ENCODE measurements around the gene ARHGAP22. TPM values are rescaled to one million over a fixed set of nuclear protein-coding genes. Genes with fewer than 3 reads are reported as not detected.

ARHGAP22 gene
- total and polyA plus RNA-seq, 2 donors (not counting 1 experiment from before 2014, with no cell fraction given): 10.4 to 75.5 TPM

GRCh38 chr10:48467669-48468068 lies 137.2 kb downstream of the ARHGAP22 start:
- H3K27ac ChIP-seq (ENCODE audit: insufficient read depth, low read length): no peak overlapping the region
- H3K79me2 ChIP-seq (ENCODE audit: control insufficient read depth, insufficient read depth, low read length): peaks cover 30% of the 10 kb centered on the region
- H3K4me2 ChIP-seq (ENCODE audit: extremely low read depth, insufficient read depth, low read length): no peak overlapping the region
- no peak for TF ChIP-seq EZH2 (IDR thresholded peaks at IDR 0.05; ENCODE audit: low read length, missing control alignments)
- TF ChIP-seq CTCF (conservative IDR thresholded peaks at IDR 0.05 in 1 of 2, IDR thresholded peaks at IDR 0.05 in 1 of 2; ENCODE audit: low read depth in 1 of 2, low read length in 2 of 2): no peak
- no peaks in the 10 kb centered on the region for H3K27me3 ChIP-seq (ENCODE audit: control insufficient read depth, insufficient read depth, low read length)
- DNase-seq (ENCODE audit: low read depth in 2 of 2): no peak
- H3K36me3 ChIP-seq (ENCODE audit: control insufficient read depth, insufficient read depth, low read length): no peaks in the 10 kb centered on the region
- no peak overlapping the region for H2AFZ ChIP-seq (ENCODE audit: low read length)
- H3K4me3 ChIP-seq (replicated peaks in 1 of 4; ENCODE audit: control extremely low read depth in 1 of 4, insufficient read depth in 1 of 4, low read depth in 3 of 4, low read length in 4 of 4): no peak overlapping the region
- H3K4me1 ChIP-seq (ENCODE audit: control insufficient read depth, extremely low read depth, insufficient read depth, low read length): peaks cover 4% of the 10 kb centered on the region
- H4K20me1 ChIP-seq (ENCODE audit: control insufficient read depth, extremely low read depth, insufficient read depth, low read length): no peaks in the 10 kb centered on the region
- no peak overlapping the region for H3K9ac ChIP-seq (ENCODE audit: insufficient read depth, low read length)
- no peaks in the 10 kb centered on the region for H3K9me3 ChIP-seq (ENCODE audit: control insufficient read depth, insufficient read depth, low read depth, low read length)

GRCh38 chr10:48466611-48467240 lies 138.1 kb downstream of the ARHGAP22 start:
- Histone ChIP-seq H3K4me2 (ENCODE audit: extremely low read depth, insufficient read depth, low read length) (peak overlapping the region; percentile 63), H4K20me1 (ENCODE audit: control insufficient read depth, extremely low read depth, insufficient read depth, low read length) (no peaks in the 10 kb centered on the region), H3K9me3 (ENCODE audit: control insufficient read depth, insufficient read depth, low read depth, low read length) (no peaks in the 10 kb centered on the region), H2AFZ (ENCODE audit: low read length) (no peak overlapping the region), H3K79me2 (ENCODE audit: control insufficient read depth, insufficient read depth, low read length) (peaks cover 27% of the 10 kb centered on the region), H3K36me3 (ENCODE audit: control insufficient read depth, insufficient read depth, low read length) (no peaks in the 10 kb centered on the region), H3K27me3 (ENCODE audit: control insufficient read depth, insufficient read depth, low read length) (no peaks in the 10 kb centered on the region), H3K9ac (ENCODE audit: insufficient read depth, low read length) (no peak overlapping the region), H3K27ac (ENCODE audit: insufficient read depth, low read length) (no peak overlapping the region), H3K4me1 (ENCODE audit: control insufficient read depth, extremely low read depth, insufficient read depth, low read length) (peaks cover 4% of the 10 kb centered on the region), H3K4me3 (replicated peaks in 1 of 4; ENCODE audit: control extremely low read depth in 1 of 4, insufficient read depth in 1 of 4, low read depth in 3 of 4, low read length in 4 of 4) (no peak overlapping the region)
- no peak for DNase-seq (ENCODE audit: low read depth in 2 of 2)
- no peak for TF ChIP-seq CTCF (conservative IDR thresholded peaks at IDR 0.05 in 1 of 2, IDR thresholded peaks at IDR 0.05 in 1 of 2; ENCODE audit: low read depth in 1 of 2, low read length in 2 of 2)
- TF ChIP-seq EZH2 (IDR thresholded peaks at IDR 0.05; ENCODE audit: low read length, missing control alignments): no peak

GRCh38 chr10:48465860-48466521 lies 138.9 kb downstream of the ARHGAP22 start:
- Histone ChIP-seq H3K79me2 (ENCODE audit: control insufficient read depth, insufficient read depth, low read length) (peaks cover 23% of the 10 kb centered on the region), H3K27me3 (ENCODE audit: control insufficient read depth, insufficient read depth, low read length) (no peaks in the 10 kb centered on the region), H3K4me1 (ENCODE audit: control insufficient read depth, extremely low read depth, insufficient read depth, low read length) (peaks cover 2% of the 10 kb centered on the region), H3K4me3 (replicated peaks in 1 of 4; ENCODE audit: control extremely low read depth in 1 of 4, insufficient read depth in 1 of 4, low read depth in 3 of 4, low read length in 4 of 4) (no peak overlapping the region), H2AFZ (ENCODE audit: low read length) (no peak overlapping the region), H3K9me3 (ENCODE audit: control insufficient read depth, insufficient read depth, low read depth, low read length) (no peaks in the 10 kb centered on the region), H4K20me1 (ENCODE audit: control insufficient read depth, extremely low read depth, insufficient read depth, low read length) (no peaks in the 10 kb centered on the region), H3K4me2 (ENCODE audit: extremely low read depth, insufficient read depth, low read length) (peak overlapping the region; percentile 8), H3K27ac (ENCODE audit: insufficient read depth, low read length) (no peak overlapping the region), H3K36me3 (ENCODE audit: control insufficient read depth, insufficient read depth, low read length) (no peaks in the 10 kb centered on the region), H3K9ac (ENCODE audit: insufficient read depth, low read length) (no peak overlapping the region)
- DNase-seq (ENCODE audit: low read depth in 2 of 2): no peak
- TF ChIP-seq CTCF (conservative IDR thresholded peaks at IDR 0.05 in 1 of 2, IDR thresholded peaks at IDR 0.05 in 1 of 2; ENCODE audit: low read depth in 1 of 2, low read length in 2 of 2): no peak
- TF ChIP-seq EZH2 (IDR thresholded peaks at IDR 0.05; ENCODE audit: low read length, missing control alignments): no peak
